ENCODE data around the gene CACNB2.

GRCh38 chr10:18151356-18151890 is 11.2 kb downstream of the CACNB2 start:
- TF ChIP-seq TCF12 (IDR thresholded peaks at IDR 0.05; ENCODE audit: low read depth, low read length) (no peak), MEF2B (IDR thresholded peaks at IDR 0.05; ENCODE audit: partially characterized antibody, poor library complexity, severe bottlenecking) (no peak), NFYB (IDR thresholded peaks at IDR 0.05; ENCODE audit: insufficient read depth, low read depth, low read length) (no peak), SIN3A (IDR thresholded peaks at IDR 0.05; ENCODE audit: low read depth, low read length) (no peak)

All from GM12878 (cell line).